Activated CD8-positive, alpha-beta T cell treated with anti-CD3 and anti-CD28 coated beads for 36 hours (primary cell): ENCODE measurements around the gene SCML1. TPM values are rescaled to one million over a fixed set of nuclear protein-coding genes. Genes with fewer than 3 reads are reported as not detected.

ENCODE experiments used
- ATAC-seq: fragments of 200-7000 bp; cut with Tn5 transposase; one replicate; pipeline ENCODE4 v1.10.0; 2021; ENCODE audit warnings: mild to moderate bottlenecking, moderate library complexity
- CTCF ChIA-PET: fragments of 350-600 bp; sonication (Branson Sonifier 250); formaldehyde crosslinking; loops from one replicate; lab custom pipeline; 2021; ENCODE audit warnings: antibody characterized with exemption; lab: Charles Lee
- POLR2A ChIA-PET: fragments of 350-600 bp; sonication (Branson Sonifier 250); formaldehyde crosslinking; loops from one replicate; lab custom pipeline; 2021; ENCODE audit warnings: antibody characterized with exemption; lab: Charles Lee
- DNase-seq: peaks from one replicate; pipeline ENCODE4 v3.0.0-alpha.2; 2020
- H3K27ac Mint-ChIP-seq: one replicate; pipeline ENCODE4 v1.8.0; 2021; ENCODE audit warnings: mild to moderate bottlenecking, mixed read lengths
- H3K27me3 Mint-ChIP-seq: one replicate; pipeline ENCODE4 v1.8.0; 2021; ENCODE audit warnings: mixed read lengths
- H3K36me3 Mint-ChIP-seq: one replicate; pipeline ENCODE4 v1.8.0; 2021; ENCODE audit warnings: low read depth, mixed read lengths
- H3K4me1 Mint-ChIP-seq: one replicate; pipeline ENCODE4 v1.8.0; 2021; ENCODE audit warnings: low read depth, mixed read lengths
- H3K4me3 Mint-ChIP-seq: one replicate; pipeline ENCODE4 v1.8.0; 2021; ENCODE audit warnings: mild to moderate bottlenecking, moderate library complexity, mixed read lengths
- H3K9me3 Mint-ChIP-seq: one replicate; pipeline ENCODE4 v1.8.0; 2021; ENCODE audit warnings: mixed read lengths
- CTCF ChIP-seq: fragments of 200-600 bp; IDR thresholded peaks from one replicate; pipeline ENCODE4 v1.8.0; 2022; ENCODE audit warnings: antibody characterized with exemption, mild to moderate bottlenecking
- intact Hi-C: fragments of 100-400 bp; cut with micrococcal nuclease; formaldehyde crosslinking; loops from one replicate; pipeline ENCODE4 v1.10.0; 2022
- total RNA-seq, 2 experiments: library from RNA; stranded (reverse); gene quantifications; one replicate each; pipeline ENCODE4 v1.2.3, GENCODE V29; 2021

The SCML1 gene
- total RNA-seq, 2 experiments from 2014 or later = 4.1 to 4.6 TPM

GRCh38 chrX:17750436-17750835 lies 13.1 kb downstream of the SCML1 start:
- no peak overlapping the region for H3K4me3 Mint-ChIP-seq
- no peak for TF ChIP-seq CTCF
- no peaks in the 10 kb centered on the region for H3K27me3 Mint-ChIP-seq
- H3K4me1 Mint-ChIP-seq = no peaks in the 10 kb centered on the region
- ChIA-PET POLR2A (no interaction called here), CTCF (no interaction called here)
- ATAC-seq = no peak
- intact Hi-C loops = no loop called here
- no peak for DNase-seq
- H3K36me3 Mint-ChIP-seq = no peaks in the 10 kb centered on the region
- no peak overlapping the region for H3K27ac Mint-ChIP-seq
- H3K9me3 Mint-ChIP-seq = no peaks in the 10 kb centered on the region

- Mint-ChIP-seq H3K4me1 (peaks cover 5% of the 10 kb centered on the region), H3K27me3 (no peaks in the 10 kb centered on the region), H3K4me3 (no peak overlapping the region), H3K36me3 (no peaks in the 10 kb centered on the region), H3K27ac (no peak overlapping the region), H3K9me3 (no peaks in the 10 kb centered on the region)
- DNase-seq (no peak), ATAC-seq (no peak)
- TF ChIP-seq CTCF = no peak
- intact Hi-C loops = no loop called here
- POLR2A ChIA-PET = no interaction called here
- CTCF ChIA-PET = no interaction called here
Observed at GRCh38 chrX:17758382-17758781, 21.1 kb downstream of the SCML1 start.

GRCh38 chrX:17759990-17760389 lies 22.7 kb downstream of the SCML1 start:
- intact Hi-C loops = no loop called here
- H3K4me3 Mint-ChIP-seq = no peak overlapping the region
- DNase-seq (no peak), ATAC-seq (no peak)
- H3K27ac Mint-ChIP-seq = no peak overlapping the region
- no peak for TF ChIP-seq CTCF
- no peaks in the 10 kb centered on the region for H3K27me3 Mint-ChIP-seq
- no peaks in the 10 kb centered on the region for H3K36me3 Mint-ChIP-seq
- H3K4me1 Mint-ChIP-seq = peaks cover 5% of the 10 kb centered on the region
- H3K9me3 Mint-ChIP-seq = no peaks in the 10 kb centered on the region
- ChIA-PET CTCF (no interaction called here), POLR2A (no interaction called here)

GRCh38 chrX:17767734-17768133 lies 30.4 kb downstream of the SCML1 start:
- Mint-ChIP-seq H3K27ac (no peak overlapping the region), H3K36me3 (no peaks in the 10 kb centered on the region), H3K4me3 (no peak overlapping the region), H3K4me1 (no peaks in the 10 kb centered on the region), H3K9me3 (no peaks in the 10 kb centered on the region), H3K27me3 (no peaks in the 10 kb centered on the region)
- ATAC-seq = no peak
- ChIA-PET CTCF (no interaction called here), POLR2A (no interaction called here)
- DNase-seq = no peak
- intact Hi-C loops = no loop called here
- no peak for TF ChIP-seq CTCF

- Mint-ChIP-seq H3K9me3 (no peaks in the 10 kb centered on the region), H3K27me3 (no peaks in the 10 kb centered on the region), H3K27ac (no peak overlapping the region), H3K4me1 (no peaks in the 10 kb centered on the region), H3K36me3 (no peaks in the 10 kb centered on the region), H3K4me3 (no peak overlapping the region)
- intact Hi-C loops = no loop called here
- POLR2A ChIA-PET = no interaction called here
- CTCF ChIA-PET = no interaction called here
- TF ChIP-seq CTCF = no peak
- DNase-seq (no peak), ATAC-seq (no peak)
Observed at GRCh38 chrX:17768997-17769396, 31.7 kb downstream of the SCML1 start.
